Motor neuron (in vitro differentiated cells): ENCODE measurements around the gene CENPO. TPM values are rescaled to one million over a fixed set of nuclear protein-coding genes. Genes with fewer than 3 reads are reported as not detected.
A peak's percentile ranks its signal among the peaks of the same experiment; 100 is the strongest.
"Not testable (repeated sequence)": the region's sequence is repeated elsewhere in the genome, so short reads cannot be mapped to it uniquely, and the experiment has no call there.

ENCODE experiments used
- ATAC-seq, 8 experiments: fragments of 200-7000 bp; cut with Tn5 transposase; replicated peaks in 6 of 8; 2 replicates each; pipeline ENCODE4 v1.8.0; 2021; ENCODE audit warnings: mild to moderate bottlenecking in 8 of 8, moderate library complexity in 8 of 8
- H3K27ac ChIP-seq, 2 donors: fragments of 250-450 bp; sonication (Bioruptor Pico); 2 replicates each; pipeline ENCODE4 v1.9.0; 2021; ENCODE audit warnings: antibody characterized with exemption in 2 of 2, mild to moderate bottlenecking in 2 of 2, moderate library complexity in 1 of 2
- H3K4me1 ChIP-seq, 2 donors: fragments of 250-450 bp; sonication (Bioruptor Pico); replicated peaks in 1 of 2; 2 replicates each; pipeline ENCODE4 v1.6.1; 2021; ENCODE audit warnings: antibody characterized with exemption in 2 of 2, mild to moderate bottlenecking in 2 of 2, moderate library complexity in 1 of 2
- H3K4me3 ChIP-seq, 5 donors: fragments of 250-450 bp; sonication (Bioruptor Pico); 2 replicates each; pipeline ENCODE4 v1.9.0; 2021; ENCODE audit warnings: antibody characterized with exemption in 5 of 5, mild to moderate bottlenecking in 5 of 5, moderate library complexity in 4 of 5
- WGBS, 10 experiments: fragments of 450-650 bp; shearing (Covaris generic); methylation state at CpG; one replicate each; pipeline ENCODE4 v1.0.0; 2022; 5-methylcytosine and 5-hydroxymethylcytosine counted together
- in situ Hi-C, 9 experiments: fragments of 400-800 bp; cut with MboI; loops; one replicate each; pipeline ENCODE4 v1.15.0; 2021; ENCODE audit warnings: low sequenced_read_pairs in 9 of 9, low pct_unique_long_range_greater_than_20kb in 2 of 9; ENCODE audit not compliant: unreplicated experiment in 9 of 9
- total RNA-seq, 8 experiments: library from RNA; unstranded; fragments of 300-600 nt; gene quantifications; 2 replicates each; pipeline versions ENCODE4 v1.2.3 to v1.2.4, GENCODE V29; 2022

Gene CENPO
- total RNA-seq, 8 experiments from 2014 or later = 4.8 to 35.0 (median 6.7) TPM

GRCh38 chr2:24793761-24794435, 673 bp downstream of the CENPO start:
- peak in 7 of 8 experiments; percentile 4 to 17 (median 9) for ATAC-seq
- Histone ChIP-seq H3K4me1 (peaks cover 5 to 6% of the 10 kb centered on the region in 2 donors), H3K27ac (peak overlapping the region; percentile 23 to 100), H3K4me3 (peak overlapping the region; percentile 78 to 99 (median 90))
- in situ Hi-C loops = no loop called here
- 0 to 3% (median 0%) methylated on average over 1 to 12 of the region's 14 CpGs; no CpG with 5 or more reads in 1 of the 10 experiments for WGBS, 10 experiments

GRCh38 chr2:24797644-24798043, 4.4 kb downstream of the CENPO start:
- Histone ChIP-seq H3K27ac (no peak overlapping the region), H3K4me3 (no peak overlapping the region), H3K4me1 (no peaks in the 10 kb centered on the region)
- in situ Hi-C loops = no loop called here
- WGBS, 10 experiments = 93 to 100% (median 100%) methylated on average over 1 to 2 of the region's 2 CpGs; no CpG with 5 or more reads in 5 of the 10 experiments
- ATAC-seq = no peak

GRCh38 chr2:24800487-24800886, 7.3 kb downstream of the CENPO start:
- WGBS, 10 experiments = 100% methylated on average over 1 of the region's 5 CpGs; no CpG with 5 or more reads in 9 of the 10 experiments
- H3K4me1 ChIP-seq, H3K4me3 ChIP-seq, ATAC-seq, H3K27ac ChIP-seq: not testable (repeated sequence)
- in situ Hi-C loops = loop anchor here in 4 of 9 experiments (25.0 kb wide), 1 partner anchor 388 kb away; no protein-coding TSS in a partner anchor

- H3K27ac ChIP-seq, H3K4me3 ChIP-seq, H3K4me1 ChIP-seq: not testable (repeated sequence)
- 13 to 100% (median 92%) methylated on average over 1 to 5 of the region's 25 CpGs; no CpG with 5 or more reads in 2 of the 10 experiments for WGBS, 10 experiments
- in situ Hi-C loops = loop anchor here in 4 of 9 experiments (25.0 kb wide), 1 partner anchor 394 kb away; no protein-coding TSS in a partner anchor
- peak in 2 of 8 experiments; percentile 72 to 82 for ATAC-seq
These were observed 12.8 kb downstream of the CENPO start for GRCh38 chr2:24805811-24806660.

- no peaks in the 10 kb centered on the region for H3K4me1 ChIP-seq
- in situ Hi-C loops = loop anchor here in 4 of 9 experiments (25.0 kb wide), 1 partner anchor 394 kb away; no protein-coding TSS in a partner anchor
- no peak overlapping the region for H3K4me3 ChIP-seq
- H3K27ac ChIP-seq = no peak overlapping the region
- ATAC-seq = no peak
These were observed 13.4 kb downstream of the CENPO start for GRCh38 chr2:24806661-24807036.

GRCh38 chr2:24809316-24810007, 16.2 kb downstream of the CENPO start:
- Histone ChIP-seq H3K4me1 (peaks cover 4 to 9% of the 10 kb centered on the region in 2 donors), H3K4me3 (no peak overlapping the region), H3K27ac (no peak overlapping the region)
- WGBS, 10 experiments = 18 to 100% (median 89%) methylated on average over 1 to 4 of the region's 4 CpGs
- in situ Hi-C loops = loop anchor here in 4 of 9 experiments (25.0 kb wide), 1 partner anchor 397 kb away; no protein-coding TSS in a partner anchor
- peak in 1 of 8 experiments; percentile 33 for ATAC-seq

- ATAC-seq = peak in 5 of 8 experiments; percentile 45 to 86 (median 64)
- no peak overlapping the region for H3K27ac ChIP-seq
These were observed 20.5 kb downstream of the CENPO start for GRCh38 chr2:24813691-24814137.

GRCh38 chr2:24814516-24814915, 21.3 kb downstream of the CENPO start:
- ATAC-seq = peak in 1 of 8 experiments; percentile 42
- Histone ChIP-seq H3K4me1 (peaks cover 4 to 22% of the 10 kb centered on the region in 2 donors), H3K27ac (no peak overlapping the region), H3K4me3 (no peak overlapping the region)
- in situ Hi-C loops = loop anchor here in 4 of 9 experiments (25.0 kb wide), 1 partner anchor 402 kb away; no protein-coding TSS in a partner anchor
- 88 to 100% (median 100%) methylated on average over 1 to 4 of the region's 4 CpGs; no CpG with 5 or more reads in 2 of the 10 experiments for WGBS, 10 experiments

More at GRCh38 chr2:24813691-24814137, 20.5 kb downstream of the CENPO start:
- in situ Hi-C loops = loop anchor here in 4 of 9 experiments (25.0 kb wide), 1 partner anchor 401 kb away; no protein-coding TSS in a partner anchor
- Histone ChIP-seq H3K4me1 (peaks cover 4 to 22% of the 10 kb centered on the region in 2 donors), H3K4me3 (no peak overlapping the region)
- 72 to 100% (median 83%) methylated on average over 1 to 4 of the region's 4 CpGs; no CpG with 5 or more reads in 1 of the 10 experiments for WGBS, 10 experiments

GRCh38 chr2:24815171-24815570, 21.9 kb downstream of the CENPO start:
- Histone ChIP-seq H3K27ac (no peak overlapping the region), H3K4me1 (peaks cover 4 to 22% of the 10 kb centered on the region in 2 donors), H3K4me3 (no peak overlapping the region)
- in situ Hi-C loops = loop anchor here in 4 of 9 experiments (25.0 kb wide), 1 partner anchor 403 kb away; no protein-coding TSS in a partner anchor
- ATAC-seq = no peak
- 83 to 100% (median 97%) methylated on average over 1 to 4 of the region's 4 CpGs; no CpG with 5 or more reads in 2 of the 10 experiments for WGBS, 10 experiments

- ATAC-seq = no peak
- peak overlapping the region in 1 of 2 donors; percentile 20 for H3K27ac ChIP-seq
These were observed 23.2 kb downstream of the CENPO start for GRCh38 chr2:24816404-24816803.

GRCh38 chr2:24816884-24817283, 23.7 kb downstream of the CENPO start:
- no peak overlapping the region for H3K4me3 ChIP-seq
- in situ Hi-C loops = loop anchor here in 4 of 9 experiments (25.0 kb wide), 1 partner anchor 405 kb away; no protein-coding TSS in a partner anchor
- H3K4me1 ChIP-seq = peaks cover 4 to 25% of the 10 kb centered on the region in 2 donors
- WGBS, 10 experiments = 40 to 100% (median 83%) methylated on average over 1 to 3 of the region's 4 CpGs; no CpG with 5 or more reads in 3 of the 10 experiments
- peak overlapping the region in 1 of 2 donors; percentile 52 for H3K27ac ChIP-seq
- ATAC-seq = peak in 7 of 8 experiments; percentile 67 to 93 (median 82)

More at GRCh38 chr2:24816404-24816803, 23.2 kb downstream of the CENPO start:
- Histone ChIP-seq H3K4me1 (peaks cover 4 to 22% of the 10 kb centered on the region in 2 donors), H3K4me3 (no peak overlapping the region)
- in situ Hi-C loops = loop anchor here in 4 of 9 experiments (25.0 kb wide), 1 partner anchor 404 kb away; no protein-coding TSS in a partner anchor
- 83 to 95% (median 90%) methylated on average over 3 to 5 of the region's 6 CpGs for WGBS, 10 experiments

GRCh38 chr2:24818721-24819167, 25.5 kb downstream of the CENPO start:
- no peak overlapping the region for H3K4me3 ChIP-seq
- no peak overlapping the region for H3K27ac ChIP-seq
- WGBS, 10 experiments = 42 to 100% (median 75%) methylated on average over 1 to 6 of the region's 9 CpGs; no CpG with 5 or more reads in 2 of the 10 experiments
- no peak for ATAC-seq
- in situ Hi-C loops = loop anchor here in 4 of 9 experiments (25.0 kb wide), 1 partner anchor 406 kb away; no protein-coding TSS in a partner anchor
- H3K4me1 ChIP-seq = peaks cover 8 to 25% of the 10 kb centered on the region in 2 donors
